Glomerular endothelial cell (primary cell): ENCODE data around the gene SMOC2. TPM values are rescaled to one million over a fixed set of nuclear protein-coding genes. Genes with fewer than 3 reads are reported as not detected.
"Not testable (repeated sequence)": the region's sequence is repeated elsewhere in the genome, so short reads cannot be mapped to it uniquely, and the experiment has no call there.

Source experiments
- DNase-seq: peaks from one replicate; pipeline ENCODE4 v3.0.0-alpha.2; 2011; ENCODE audit warnings: low read depth, low spot score; ENCODE audit errors: extremely low read depth
- total RNA-seq: library from RNA; depleted of rRNA; stranded (reverse); fragments of >200 nt; gene quantifications from 2 replicates; pipeline ENCODE4 v1.2.3, GENCODE V29; 2015

SMOC2 gene
- total RNA-seq, 1 donor from 2014 or later: not detected

DNA sequence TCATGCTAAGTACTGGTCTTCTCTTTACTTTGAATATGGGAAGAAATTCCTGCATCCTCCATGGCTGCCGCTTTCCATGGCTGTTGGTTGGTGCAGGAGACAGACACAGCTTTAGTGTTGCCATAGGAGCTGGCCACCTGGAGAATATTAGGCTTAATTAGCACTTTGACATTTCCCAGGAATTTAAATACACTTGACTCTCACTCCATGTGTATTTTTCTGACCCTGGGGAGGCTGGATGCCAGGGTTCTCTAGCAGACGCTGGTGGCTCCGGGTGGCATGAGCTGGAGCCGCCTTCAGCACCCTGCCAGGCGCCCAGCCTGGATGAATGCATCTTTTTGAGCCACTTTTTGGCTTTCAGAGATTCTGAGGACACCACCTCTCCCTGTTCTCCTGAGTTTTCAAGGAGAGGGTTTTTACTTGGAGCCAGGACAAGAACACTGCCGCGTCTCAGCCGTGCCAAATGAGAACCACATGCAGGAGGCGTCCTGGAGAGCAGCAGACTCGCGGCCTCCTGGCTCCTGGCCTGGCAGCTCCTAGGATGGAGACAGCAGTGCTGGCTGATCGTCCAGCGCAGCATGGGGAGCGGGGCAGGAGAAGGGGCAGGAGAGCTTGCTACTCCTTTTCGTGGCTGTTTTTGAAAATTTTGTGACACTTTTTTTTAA, 258.8 kb downstream of the SMOC2 start:
- DNase-seq: no peak

- no peak for DNase-seq
These were observed 259.9 kb downstream of the SMOC2 start for GRCh38 chr6:168700880-168701279.

DNA sequence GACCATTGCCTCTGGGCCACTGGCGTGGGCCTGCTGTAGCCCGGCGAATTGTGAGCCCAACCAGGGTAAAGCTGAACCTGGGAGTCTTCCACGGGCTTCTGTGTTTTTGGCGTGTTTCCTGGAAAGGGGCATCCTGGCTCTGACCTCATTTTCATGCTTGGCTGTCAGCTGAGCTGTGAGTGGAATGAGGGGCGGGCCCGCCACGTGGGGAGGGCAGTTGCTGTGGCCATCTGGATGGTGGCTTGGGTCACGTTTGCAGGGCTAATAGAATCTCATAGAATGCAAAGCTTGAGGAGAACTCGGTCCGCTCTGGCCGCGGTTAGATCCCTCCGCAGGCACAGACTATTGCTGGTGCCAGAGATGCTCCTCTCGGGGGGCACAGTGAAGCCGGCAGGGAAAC, 263.0 kb downstream of the SMOC2 start:
- no peak for DNase-seq

DNA sequence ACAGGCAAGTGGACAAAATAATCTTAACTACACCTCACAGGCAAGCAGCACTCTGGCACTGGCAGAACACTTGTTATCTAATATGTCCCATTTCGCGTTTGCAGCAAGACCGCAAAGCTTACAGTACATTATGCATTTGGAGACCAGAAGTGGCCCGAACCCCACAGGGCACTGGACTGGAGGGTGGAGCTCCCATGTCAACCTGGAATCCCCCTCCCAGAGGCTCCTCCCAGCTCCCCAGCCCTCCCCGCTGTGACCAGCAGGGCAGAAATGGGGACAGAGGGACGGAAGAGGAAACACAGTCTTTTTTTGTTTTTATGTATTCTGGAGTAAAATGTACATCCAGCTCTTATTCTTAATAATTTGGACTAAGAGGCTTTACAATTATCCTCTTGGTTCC, 263.7 kb downstream of the SMOC2 start:
- no peak for DNase-seq

- not testable (repeated sequence) for DNase-seq
These were observed 264.3 kb downstream of the SMOC2 start for GRCh38 chr6:168705271-168705670.

DNA sequence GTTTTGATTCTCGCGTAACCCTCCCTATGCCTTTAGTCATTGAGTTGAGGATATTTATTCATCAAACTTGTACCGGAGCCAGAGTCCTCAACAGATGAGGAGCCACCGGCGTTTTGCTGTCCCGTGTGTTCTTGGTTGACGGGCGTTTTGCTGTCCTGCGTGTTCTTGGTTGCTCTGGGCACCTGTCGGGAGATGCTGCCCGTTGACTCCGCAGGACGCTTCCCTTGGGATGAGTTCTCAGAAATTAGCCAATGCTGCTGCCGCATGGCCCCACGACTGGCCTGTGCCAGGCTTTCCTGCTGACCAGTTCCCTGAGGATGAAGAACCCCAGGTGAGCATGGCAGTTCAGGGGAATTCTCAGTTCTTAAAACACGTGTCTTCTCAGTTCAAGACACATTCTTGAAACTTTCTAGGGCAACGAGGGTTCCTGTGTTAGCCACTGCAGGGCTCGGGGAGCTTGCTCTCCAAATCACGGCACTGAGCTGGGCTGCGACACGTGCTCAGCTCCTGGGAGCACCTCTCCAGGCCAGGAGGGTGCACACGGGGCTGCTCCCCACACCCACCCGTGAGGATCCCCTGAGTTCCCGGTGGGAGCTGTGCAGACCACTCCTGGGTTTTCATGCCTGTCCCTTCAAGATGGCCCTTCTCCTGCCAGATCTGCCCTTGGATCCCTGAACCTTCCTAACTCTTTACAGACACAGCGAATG, 265.6 kb downstream of the SMOC2 start:
- DNase-seq: no peak

DNA sequence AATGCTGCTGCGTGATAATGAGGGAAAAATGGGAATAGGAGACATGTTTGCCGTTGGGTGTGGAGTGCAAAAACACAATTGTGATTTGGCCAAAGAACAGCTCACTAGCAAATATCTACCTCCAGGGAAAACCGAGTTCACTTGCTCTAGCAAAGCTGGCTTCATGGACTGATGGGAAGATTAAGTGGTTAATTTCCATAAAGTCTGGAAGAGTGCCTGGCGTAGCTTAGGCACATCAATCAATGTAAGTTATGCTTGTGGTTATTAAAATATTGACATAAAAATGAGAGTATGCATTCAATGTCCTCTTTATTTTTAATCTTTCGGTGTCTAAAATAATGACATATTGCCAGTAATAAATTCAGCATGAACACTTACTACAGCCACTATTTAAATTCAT, 267.5 kb downstream of the SMOC2 start:
- no peak for DNase-seq

DNA sequence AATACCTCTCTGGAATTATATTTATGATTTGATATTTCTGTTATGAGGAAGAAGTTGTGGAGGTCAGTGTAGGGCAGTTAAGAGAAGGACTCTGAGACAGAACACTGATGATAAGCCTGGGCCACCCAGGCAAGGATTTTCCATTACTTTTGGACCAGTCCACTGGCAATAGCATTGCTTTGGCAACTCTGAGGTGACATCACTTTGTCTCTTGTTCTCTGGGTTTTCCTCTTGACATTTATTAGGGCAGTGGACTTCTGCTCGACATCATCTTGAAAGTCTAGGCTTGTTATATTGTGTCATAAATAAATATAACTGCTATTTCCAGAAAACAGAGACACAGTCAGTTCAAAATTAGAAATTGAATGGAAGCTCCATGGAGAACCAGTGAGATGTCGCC, 268.0 kb downstream of the SMOC2 start:
- DNase-seq: no peak

DNA sequence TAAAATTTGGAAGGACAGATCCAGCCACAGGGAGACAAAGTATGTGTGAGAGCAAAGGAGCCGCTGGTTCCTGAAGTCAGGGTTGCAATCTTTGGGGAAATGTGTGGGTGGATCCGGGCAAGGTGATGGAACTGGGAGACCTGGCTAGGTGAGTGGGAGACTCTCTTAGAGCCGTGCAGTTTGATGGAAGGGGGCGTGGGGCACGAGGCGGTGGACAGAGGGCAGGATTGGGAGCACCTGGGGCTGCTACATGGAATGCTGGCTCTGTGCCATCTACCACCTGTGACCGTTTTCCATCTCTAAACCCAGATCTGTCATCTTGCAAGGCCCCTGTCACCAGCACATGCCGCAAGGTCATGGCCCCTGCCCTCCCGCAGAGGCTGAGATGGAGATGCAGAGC, 268.4 kb downstream of the SMOC2 start:
- no peak for DNase-seq

- DNase-seq: no peak
These were observed 269.0 kb downstream of the SMOC2 start for GRCh38 chr6:168709991-168710390.

DNA sequence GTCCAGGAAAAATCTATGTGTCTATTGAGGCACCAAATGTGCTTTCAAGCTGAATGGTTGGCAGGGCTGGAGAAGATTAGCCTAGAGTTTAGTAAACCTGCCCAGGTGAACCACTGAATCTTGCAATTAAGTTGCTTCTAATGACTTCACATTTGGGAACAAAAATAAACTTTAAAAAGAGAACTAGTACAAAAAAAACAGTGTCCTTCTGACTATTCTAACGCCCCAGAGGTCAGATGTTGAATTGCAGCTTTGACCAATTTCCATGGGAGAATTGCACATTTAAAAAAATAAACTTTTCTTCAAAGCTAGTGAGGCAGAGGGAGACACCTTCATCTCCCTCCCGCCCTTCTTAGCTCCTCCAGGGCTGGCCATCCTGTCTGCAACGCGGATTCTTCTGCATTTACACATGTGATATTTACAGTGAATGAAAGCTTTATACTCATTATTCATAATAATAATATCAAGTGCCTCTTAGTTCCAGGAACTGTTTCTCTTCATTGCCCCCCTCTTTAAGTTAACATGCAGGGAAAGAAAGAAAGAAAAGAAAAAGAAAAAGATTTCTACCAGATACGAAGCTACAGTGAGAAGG, 270.2 kb downstream of the SMOC2 start:
- DNase-seq: no peak

DNA sequence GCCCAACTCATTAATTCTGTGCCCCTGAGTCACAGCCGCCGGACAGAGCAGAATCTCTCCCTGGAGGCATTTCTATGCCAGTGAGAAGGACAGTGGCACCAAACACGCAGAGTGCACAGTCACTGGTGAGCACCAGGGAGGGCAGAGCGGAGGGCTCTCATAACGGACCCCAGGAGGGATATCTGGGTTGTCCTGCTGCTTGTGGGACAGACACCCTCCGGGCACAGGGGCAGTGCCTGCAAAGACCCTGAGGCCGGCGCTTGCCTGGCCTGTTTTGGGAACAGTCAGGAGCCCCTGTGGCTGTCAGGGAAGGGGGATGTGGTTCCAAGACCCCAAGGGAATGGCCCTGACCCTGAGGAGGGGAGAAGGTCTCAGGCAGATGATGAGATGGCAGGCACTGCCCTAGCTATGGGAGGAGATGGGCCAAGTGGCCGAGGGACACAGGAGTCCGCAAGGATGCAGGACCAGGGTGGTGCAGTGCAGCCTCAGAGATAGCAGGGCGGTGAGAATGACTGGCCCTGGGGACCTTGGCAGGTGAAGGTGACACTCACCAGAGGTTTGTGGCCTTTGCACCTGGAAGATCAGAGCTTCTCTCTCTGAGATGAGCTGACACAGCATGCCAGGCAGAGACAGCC, 270.8 kb downstream of the SMOC2 start:
- no peak for DNase-seq

DNA sequence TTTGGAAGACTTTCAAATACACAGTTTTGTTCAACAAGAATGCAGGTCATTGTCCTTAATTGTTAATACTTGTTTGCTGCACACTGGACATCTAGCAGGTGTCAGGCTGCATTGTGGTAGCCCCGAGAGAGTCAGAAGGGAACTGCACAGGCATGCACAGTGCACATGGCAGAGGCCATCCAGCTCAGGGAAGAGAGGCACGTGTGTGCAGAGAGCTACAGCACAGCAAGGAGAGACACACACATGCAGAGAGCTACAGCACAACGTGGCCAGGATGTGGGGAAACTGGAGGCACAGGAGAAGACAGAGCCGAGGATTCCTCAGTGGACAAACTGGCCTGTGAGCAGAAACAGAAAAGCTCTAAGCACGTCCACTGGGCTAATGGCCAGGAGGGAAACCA, 272.0 kb downstream of the SMOC2 start:
- no peak for DNase-seq

- no peak for DNase-seq
These were observed 272.9 kb downstream of the SMOC2 start for GRCh38 chr6:168713839-168714238.

GRCh38 chr6:168714547-168715260, 273.7 kb downstream of the SMOC2 start:
- no peak for DNase-seq

DNA sequence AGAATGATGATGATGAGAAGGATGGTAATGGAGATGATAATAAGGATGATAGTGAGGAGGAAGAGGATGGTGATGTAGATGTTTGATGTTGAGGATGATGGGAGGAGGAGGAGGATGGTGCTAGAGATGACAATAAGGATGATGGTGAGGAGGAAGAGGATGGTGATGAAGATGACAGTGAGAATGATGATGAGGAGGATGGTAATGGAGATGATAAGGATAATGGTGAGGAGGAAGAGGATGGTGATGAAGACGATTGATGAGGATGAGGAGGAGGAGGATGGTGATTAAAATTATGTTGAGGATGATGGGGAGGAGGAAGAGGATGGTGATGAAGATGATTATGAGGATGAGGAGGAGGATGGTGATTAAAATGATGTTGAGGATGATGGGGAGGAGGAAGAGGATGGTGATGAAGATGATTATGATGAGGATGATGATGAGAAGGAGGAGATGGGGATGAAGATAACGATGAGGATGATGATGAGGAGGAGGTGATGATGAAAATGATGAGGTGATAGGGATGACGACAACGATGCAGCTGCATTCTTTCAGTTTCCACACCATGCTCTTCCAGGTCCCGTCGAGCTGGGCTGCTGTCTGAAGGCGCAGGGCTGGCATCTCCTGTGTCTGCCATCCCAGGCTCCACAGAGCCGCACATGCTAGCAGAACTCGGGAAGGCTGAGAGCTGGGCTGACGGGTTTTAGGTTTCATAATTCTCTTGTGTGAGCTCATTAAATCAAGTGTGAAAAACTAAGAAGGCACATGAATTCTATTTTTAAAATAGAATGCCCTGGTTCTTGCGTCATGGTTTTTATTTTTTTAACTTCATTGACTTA, 274.9 kb downstream of the SMOC2 start:
- no peak for DNase-seq

- no peak for DNase-seq
These were observed 275.6 kb downstream of the SMOC2 start for GRCh38 chr6:168716581-168716980.

DNA sequence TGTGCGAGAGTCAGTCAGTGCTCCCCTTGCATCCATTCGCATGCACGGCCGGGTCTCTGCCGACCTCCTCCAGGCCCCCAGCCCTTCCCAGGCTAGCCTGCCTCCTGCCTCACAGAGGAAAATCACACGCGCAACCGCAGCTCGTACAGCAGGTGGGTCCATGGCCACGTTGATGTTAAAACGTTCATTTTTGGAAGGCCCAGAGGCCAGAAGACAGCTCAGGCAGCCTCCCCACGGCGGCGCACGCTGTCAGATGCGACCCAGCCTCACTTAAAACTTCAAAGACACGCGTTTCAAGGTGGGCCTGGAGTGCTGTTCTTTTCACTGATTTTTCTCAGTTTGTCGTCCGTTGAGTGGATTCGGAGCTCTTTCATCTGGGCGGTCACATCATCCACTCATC, 276.5 kb downstream of the SMOC2 start:
- DNase-seq: no peak
